ENCODE data around the gene SIAE.

Gene SIAE

GRCh38 chr11:124663861-124664260 lies 9.7 kb downstream of the SIAE start:
- DNase-seq: no peak

- no peak for DNase-seq
Observed at GRCh38 chr11:124662106-124662505, 11.4 kb downstream of the SIAE start.

- no peak for DNase-seq
Observed at GRCh38 chr11:124661553-124661952, 12.0 kb downstream of the SIAE start.

GRCh38 chr11:124658986-124659385 lies 14.6 kb downstream of the SIAE start:
- no peak for DNase-seq

- DNase-seq: no peak
Observed at GRCh38 chr11:124658501-124658900, 15.0 kb downstream of the SIAE start.

- DNase-seq: no peak
Observed at GRCh38 chr11:124657904-124658303, 15.6 kb downstream of the SIAE start.

- DNase-seq: no peak
Observed at GRCh38 chr11:124656774-124657630, 16.5 kb downstream of the SIAE start.

GRCh38 chr11:124648610-124649009 lies 24.9 kb downstream of the SIAE start:
- no peak for DNase-seq

- DNase-seq: no peak
Observed at GRCh38 chr11:124646148-124646547, 27.4 kb downstream of the SIAE start.

- DNase-seq: peak; percentile 17
Observed at GRCh38 chr11:124644426-124645280, 28.9 kb downstream of the SIAE start.

GRCh38 chr11:124643605-124644425 lies 29.7 kb downstream of the SIAE start:
- no peak for DNase-seq

GRCh38 chr11:124643042-124643604 lies 30.4 kb downstream of the SIAE start:
- DNase-seq: no peak

GRCh38 chr11:124642628-124643027 lies 30.9 kb downstream of the SIAE start:
- no peak for DNase-seq

- no peak for DNase-seq
Observed at GRCh38 chr11:124640666-124641065, 32.9 kb downstream of the SIAE start.

GRCh38 chr11:124639186-124639585 lies 34.4 kb downstream of the SIAE start:
- DNase-seq: no peak

GRCh38 chr11:124638500-124638899 lies 35.0 kb downstream of the SIAE start:
- DNase-seq: no peak

- DNase-seq: no peak
Observed at GRCh38 chr11:124635932-124636331, 37.6 kb downstream of the SIAE start.

GRCh38 chr11:124633355-124633754 lies 40.2 kb downstream of the SIAE start:
- DNase-seq: no peak

GRCh38 chr11:124629961-124630360 lies 43.6 kb downstream of the SIAE start:
- no peak for DNase-seq

GRCh38 chr11:124627546-124627945 lies 46.0 kb downstream of the SIAE start:
- DNase-seq: no peak

GRCh38 chr11:124625504-124626168 lies 47.9 kb downstream of the SIAE start:
- DNase-seq: no peak

- no peak for DNase-seq
Observed at GRCh38 chr11:124623861-124624525, 49.5 kb downstream of the SIAE start.
